Cerebellar cortex (tissue), 1 donor: ENCODE results near the gene PEAR1.

ENCODE experiments used
- DNase-seq: peaks from one replicate; pipeline ENCODE4 v3.0.0-alpha.2; 2015; ENCODE audit warnings: low spot score

Gene PEAR1, protein sequence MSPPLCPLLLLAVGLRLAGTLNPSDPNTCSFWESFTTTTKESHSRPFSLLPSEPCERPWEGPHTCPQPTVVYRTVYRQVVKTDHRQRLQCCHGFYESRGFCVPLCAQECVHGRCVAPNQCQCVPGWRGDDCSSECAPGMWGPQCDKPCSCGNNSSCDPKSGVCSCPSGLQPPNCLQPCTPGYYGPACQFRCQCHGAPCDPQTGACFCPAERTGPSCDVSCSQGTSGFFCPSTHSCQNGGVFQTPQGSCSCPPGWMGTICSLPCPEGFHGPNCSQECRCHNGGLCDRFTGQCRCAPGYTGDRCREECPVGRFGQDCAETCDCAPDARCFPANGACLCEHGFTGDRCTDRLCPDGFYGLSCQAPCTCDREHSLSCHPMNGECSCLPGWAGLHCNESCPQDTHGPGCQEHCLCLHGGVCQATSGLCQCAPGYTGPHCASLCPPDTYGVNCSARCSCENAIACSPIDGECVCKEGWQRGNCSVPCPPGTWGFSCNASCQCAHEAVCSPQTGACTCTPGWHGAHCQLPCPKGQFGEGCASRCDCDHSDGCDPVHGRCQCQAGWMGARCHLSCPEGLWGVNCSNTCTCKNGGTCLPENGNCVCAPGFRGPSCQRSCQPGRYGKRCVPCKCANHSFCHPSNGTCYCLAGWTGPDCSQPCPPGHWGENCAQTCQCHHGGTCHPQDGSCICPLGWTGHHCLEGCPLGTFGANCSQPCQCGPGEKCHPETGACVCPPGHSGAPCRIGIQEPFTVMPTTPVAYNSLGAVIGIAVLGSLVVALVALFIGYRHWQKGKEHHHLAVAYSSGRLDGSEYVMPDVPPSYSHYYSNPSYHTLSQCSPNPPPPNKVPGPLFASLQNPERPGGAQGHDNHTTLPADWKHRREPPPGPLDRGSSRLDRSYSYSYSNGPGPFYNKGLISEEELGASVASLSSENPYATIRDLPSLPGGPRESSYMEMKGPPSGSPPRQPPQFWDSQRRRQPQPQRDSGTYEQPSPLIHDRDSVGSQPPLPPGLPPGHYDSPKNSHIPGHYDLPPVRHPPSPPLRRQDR

DNA sequence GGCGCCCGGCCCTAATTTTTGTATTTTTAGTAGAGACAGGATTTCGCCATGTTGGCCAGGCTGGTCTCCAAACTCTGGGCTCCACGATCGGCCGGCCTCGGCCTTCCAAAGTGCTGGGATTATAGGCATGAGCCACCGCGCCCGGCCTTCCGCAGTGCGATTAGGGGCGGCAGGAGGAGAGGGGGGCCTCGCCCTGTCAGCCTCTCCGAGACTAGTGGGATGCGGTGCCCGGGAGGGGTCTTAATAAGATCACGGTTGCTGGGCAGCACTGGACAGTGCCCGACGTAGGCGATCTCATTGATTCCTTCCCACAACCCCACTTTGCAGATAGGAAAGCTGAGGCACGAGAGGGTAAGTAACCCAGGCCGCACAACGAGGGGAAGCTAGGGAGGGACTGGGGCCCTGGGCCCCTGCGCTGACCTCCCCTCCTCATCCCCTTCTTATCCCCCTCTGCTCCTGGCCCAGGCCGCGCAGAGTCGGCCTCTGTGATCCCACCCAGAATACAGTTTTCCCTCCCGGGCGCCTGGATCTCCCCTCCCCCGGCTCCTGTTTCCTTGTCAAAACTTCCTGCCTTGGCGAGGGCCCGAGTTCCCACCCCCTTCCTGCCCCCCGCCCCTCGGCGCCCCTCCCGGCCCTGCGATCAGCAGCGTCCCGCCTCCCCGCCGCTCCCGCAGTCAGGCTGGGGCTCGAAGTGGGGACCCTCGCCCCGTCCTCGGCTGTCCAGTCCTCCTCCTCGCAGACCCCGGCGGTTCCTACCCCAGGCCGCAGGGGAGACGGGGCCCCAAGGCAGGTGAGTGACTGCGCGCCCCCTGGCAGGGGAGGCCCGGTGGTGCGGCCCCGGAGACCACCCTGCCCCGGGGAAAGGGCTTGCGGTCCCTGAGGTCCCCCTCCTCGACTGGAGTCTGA lies at the start of gene PEAR1:
Gene PEAR1, plus strand, starts transcription at position 671 of the 906 bp plus-strand sequence. CDS start 10,209 bp downstream, outside the sequence.
- no peak for DNase-seq

DNA sequence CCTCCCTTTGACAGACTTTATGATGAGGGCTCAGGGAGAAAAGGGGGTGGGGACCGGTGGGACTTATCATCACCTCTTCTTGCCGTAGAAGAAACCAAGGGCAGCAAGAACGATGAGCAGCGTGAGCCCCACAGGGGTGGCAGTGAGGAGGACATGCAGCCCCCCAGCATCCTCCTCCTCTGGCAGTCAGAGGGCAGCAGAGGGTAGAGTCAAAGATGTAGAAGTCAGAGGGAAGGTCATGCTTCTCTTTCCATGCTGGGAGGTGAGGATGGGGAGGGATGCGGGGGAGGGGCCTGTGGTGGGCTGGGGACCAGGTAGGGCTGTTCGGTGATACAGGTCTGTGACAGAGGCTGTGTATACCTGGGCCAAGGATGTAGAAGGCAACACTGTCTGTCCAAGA lies 49.4 kb upstream of the PEAR1 start:
- DNase-seq, result no peak

DNA sequence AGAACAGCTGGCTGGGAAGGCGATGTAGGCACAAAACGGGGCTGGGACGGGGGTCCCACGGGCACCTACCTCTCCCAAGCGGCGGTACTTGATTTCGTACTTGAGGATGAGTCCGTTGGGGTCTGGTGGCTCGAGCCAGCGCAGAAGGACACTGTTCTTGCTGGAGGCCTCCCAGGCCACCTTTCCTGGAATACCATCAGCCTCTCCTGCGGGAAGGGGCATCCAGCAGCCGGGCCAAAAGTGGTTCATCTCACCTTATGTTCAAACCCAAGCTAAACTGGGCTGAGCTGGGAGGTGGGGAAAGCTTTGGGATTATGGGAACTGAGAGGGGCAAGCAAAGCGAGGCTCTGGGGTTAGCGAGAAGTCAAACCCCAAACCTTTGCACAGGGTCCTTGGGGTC lies 48.9 kb upstream of the PEAR1 start:
- no peak for DNase-seq

DNA sequence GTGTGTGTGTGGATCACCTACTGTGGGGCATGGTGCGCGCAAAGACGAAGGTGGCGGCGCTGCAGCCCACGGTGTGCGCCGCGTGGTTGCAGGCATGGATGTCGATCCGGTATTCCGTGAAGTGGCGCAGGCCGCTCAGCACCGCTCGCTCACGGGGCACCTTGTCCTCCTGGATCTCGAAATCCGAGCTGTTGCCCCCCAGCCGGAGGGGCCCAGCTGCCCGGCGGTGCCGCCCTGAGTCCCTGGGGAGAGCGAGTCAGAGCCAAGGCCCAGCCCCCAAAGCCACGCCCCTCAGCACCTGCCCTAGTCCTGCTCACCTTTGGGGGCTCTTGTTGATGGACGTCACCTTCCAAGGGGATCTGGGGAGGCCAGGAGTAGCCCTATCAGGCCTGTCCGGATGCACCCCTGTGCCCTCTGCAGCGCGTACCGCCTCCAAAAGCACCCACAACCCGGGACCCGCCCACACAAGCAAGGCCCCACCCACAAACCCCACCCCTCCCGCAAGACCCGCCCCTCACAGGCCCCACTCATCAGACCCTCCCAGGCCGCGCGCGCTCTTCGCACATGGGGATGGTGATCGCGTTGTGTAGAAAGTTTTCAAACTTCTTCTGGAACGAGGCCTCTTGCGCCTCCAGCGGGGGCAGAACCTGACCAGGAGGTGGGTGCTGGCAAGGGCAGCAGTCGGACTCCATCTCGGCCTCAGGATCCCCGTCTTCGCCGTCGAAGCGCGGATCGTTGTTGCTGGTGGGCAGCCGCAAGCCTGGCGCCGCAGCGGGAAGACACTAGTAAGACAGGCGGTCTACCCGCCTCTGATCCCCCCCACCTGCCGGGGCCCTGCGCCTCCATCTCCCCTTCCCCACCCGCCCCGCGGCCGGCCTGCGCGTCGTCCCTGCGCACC lies 48.2 kb upstream of the PEAR1 start:
- no peak for DNase-seq

DNA sequence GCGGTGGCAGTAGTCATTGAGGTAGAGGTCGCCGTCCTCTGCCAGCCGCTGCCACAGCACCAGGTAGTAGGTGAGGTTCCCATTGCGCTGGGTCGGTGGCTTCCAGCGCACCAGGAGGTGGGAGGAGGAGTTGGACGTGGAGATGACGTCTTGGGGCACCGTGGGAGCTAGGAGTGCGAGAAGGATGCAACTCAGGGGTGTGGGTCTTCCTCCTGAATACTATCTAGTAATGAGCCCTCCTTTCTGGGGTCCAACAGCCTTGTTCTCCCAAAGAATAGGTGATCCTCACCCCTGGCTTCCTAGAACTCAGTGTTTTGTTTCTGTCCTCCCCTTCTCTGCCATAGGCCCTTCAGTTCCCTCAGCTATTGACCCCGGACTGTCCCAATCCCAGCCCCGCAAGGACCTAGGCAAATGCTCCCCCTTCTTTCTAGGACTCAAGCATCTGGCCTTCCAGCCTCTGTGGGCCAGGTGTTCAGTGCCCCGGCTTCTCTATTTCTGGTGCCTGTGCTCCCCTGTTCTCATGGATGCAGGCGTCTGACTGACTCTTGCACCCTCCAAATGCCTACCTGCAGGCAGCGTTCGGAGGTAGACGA lies 47.5 kb upstream of the PEAR1 start:
- DNase-seq, result no peak

DNA sequence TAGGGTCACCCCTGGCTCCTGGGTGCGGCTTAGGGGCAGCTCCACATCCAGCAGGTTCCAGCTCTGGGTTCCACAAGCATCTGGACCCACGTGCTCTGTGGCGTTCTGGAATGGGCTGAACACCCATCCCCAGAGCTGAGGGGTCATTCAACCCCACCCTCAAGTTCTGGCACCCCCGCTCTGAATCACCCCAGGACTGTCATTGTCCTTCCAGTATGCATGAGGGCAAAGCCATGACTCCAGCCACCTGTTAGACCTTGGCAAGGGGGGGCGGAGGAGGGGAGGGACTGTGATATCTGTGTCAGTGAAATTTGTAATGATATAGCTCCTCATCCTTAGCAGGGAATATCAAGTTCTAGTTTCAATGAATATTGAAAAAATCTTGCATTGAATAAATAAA lies 46.9 kb upstream of the PEAR1 start:
- DNase-seq, result no peak

DNA sequence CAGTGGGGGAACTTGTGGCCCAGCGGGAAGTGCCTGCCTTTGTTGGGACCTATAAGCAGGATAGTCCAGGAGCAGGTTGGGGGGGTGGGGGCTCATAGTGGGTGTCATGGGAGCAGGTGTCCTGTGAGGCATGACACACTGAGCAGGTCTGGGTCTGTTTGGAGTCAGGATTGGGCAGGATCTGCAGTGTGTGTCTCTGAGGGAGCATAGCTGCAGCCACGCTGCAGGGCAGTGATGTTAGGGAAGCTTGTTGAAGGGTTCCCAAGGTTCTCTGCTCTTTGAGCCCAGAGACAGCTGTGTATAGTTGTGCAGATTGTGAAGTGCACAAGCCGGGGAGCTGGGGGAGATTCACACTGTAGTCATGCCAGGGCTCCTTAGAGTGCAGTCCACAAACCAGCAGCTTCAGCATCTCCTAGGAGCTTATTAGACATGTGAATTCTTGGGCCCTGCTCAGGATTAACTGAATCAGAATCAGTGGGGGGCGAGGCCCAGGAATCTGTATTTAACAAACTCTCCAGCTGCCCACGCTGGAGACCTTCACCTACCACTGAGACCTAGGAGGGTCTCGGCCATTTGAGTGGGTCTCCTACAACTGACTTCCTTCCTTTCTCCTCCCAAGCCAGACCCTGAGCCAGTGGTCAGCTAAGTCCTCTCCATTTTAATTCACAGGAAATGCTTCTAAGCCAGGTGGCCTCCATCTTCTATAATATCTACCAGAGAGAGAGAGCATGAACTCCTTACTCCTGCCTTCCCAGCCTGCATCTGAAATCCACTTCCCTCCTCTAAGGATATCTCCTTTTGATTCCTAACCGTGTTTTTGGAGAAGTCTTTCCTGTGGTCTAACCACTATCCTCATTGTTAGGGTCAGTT lies 45.7 kb upstream of the PEAR1 start:
- no peak for DNase-seq

DNA sequence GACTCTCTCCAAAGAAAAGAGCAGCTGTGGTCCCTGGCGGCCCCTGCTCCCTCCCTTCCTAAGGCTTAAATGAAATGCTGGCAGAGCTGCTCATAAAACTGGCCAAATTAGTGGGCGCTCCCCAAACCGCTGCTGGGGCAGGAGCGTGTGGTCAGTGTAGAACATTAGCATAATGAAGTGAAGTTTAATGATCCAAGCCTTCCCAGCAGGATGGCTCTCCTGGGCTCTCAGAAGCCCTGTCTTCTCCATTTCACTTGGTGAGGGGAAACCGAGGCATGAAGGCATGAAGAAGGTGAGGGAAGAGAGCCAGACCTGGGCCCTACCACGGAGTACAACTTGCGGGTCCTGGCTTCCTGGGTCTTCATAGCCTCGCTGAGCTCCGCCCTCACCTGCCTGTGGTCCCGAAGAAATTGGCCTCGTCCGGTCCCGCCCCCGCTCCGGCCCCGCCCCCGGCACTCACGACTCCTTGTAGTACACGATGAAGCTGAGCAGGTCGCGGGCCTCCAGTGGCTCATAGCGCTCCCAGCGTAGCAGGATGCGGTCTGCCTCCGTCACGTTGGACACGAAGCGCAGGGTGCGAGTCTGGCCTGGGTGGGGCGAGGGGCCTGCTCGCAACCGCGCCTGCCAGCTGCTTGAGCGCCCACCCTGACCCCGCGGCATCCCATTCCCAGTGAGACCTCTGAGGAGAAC lies 44.9 kb upstream of the PEAR1 start:
- no peak for DNase-seq

DNA sequence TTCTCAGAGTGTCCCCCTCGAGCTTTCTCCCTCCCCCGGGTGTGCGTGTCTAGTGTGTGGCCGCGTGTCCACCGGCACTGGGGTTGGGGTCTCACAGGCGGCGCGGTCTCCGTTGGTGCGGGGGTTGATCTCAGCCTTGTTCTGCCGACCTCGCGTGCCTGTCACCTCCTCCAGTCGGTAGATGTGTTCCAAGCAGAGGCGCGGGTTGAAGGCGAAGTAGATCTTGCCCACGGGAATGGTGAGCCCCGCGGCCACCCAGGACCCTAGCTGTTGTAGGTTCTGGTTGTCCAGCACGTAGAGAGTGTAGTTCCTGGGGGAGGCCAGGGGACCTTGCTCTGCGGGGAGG lies 44.4 kb upstream of the PEAR1 start:
- no peak for DNase-seq

DNA sequence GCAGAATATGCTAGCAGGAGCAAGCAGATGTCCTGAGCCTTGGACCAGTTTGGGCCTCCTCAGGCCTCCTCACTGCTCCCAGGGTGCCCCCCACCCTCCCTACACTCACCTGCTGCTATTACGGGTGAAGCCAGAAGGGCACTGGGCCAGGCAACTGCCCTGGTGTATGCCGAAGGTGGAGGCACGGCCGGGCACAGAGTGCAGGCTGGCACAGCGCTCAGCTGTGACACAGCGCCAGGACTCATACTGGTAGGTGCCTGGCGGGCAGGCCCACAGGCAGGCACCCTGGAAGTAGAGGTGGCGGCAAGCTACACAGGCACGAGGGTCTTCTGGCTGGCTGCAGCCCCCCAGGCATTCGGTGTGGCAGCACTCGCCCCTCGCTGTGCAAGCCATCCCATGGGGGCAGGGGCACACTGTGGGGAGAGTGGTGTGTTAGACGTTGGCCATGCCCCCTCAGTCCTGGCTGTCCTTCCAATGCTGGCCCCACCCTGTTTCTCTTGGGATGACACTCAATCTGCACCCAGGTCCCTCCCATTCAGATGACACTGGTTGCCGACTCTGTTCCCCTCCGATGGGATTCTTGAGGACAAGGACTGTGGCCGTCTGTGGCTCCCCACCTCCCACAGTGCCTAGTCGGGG lies 41.6 kb upstream of the PEAR1 start:
- peak; percentile 48 for DNase-seq

DNA sequence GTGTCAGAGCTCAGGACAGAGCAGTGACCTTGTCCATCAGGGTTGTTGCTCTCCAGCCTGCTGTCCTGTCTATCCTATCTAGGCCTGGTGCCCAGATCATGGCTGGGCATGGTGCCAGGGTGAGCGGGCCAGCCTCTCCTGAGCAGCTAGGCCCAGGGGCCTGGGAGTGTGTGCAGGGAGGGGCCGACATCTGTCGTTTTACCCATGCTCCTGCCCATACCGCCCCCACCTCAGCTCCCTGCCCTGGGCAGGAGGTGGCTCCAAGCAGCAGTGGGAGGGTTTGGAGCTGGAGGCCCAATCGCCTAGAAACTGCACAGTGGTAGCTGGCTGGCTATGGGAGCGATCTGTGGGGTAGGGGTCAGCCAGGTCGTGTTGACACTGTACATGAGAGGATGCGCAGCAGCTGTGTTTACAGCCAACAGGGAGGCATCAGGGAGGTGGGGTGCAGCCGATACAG lies 41.1 kb upstream of the PEAR1 start:
- peak; percentile 82 for DNase-seq

DNA sequence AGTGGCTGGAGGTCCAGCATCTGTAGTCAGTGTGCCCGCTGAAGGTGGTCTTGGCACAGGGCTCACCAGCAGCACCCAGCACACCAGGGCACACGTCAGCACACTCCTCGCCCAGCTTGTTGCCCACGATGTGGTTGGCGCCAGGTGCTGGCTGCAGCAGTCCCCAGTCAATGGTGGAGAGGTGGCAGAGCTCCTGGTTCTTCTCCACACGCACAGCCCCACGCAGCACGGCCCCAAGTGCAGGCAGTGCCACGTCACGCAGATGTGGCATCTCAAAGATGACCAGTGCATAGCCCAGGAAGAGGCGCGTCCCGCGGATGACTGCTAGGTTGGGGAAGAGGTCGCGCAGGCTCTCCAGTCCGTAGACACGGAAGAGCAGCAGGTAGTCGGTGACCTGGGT lies 39.8 kb upstream of the PEAR1 start:
- DNase-seq, result no peak

DNA sequence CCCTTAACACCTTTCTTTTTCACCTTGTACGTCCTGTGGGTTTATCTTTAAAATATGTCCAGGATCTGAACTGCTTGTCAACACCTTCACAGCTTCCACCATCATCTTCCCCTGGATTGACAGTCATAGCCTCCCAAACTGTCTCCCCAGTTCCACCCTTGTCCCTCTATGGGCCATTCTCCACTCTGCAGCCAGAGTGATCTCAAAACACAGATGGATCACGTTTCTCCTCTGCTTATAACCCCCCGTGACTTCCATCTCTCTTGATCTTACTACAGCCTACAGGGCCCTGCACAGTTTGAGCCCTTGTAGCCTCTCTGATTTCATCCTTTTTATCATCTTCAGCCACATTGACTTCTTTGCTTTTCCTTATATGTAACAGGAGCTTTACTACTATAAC lies 38.9 kb upstream of the PEAR1 start:
- no peak for DNase-seq

DNA sequence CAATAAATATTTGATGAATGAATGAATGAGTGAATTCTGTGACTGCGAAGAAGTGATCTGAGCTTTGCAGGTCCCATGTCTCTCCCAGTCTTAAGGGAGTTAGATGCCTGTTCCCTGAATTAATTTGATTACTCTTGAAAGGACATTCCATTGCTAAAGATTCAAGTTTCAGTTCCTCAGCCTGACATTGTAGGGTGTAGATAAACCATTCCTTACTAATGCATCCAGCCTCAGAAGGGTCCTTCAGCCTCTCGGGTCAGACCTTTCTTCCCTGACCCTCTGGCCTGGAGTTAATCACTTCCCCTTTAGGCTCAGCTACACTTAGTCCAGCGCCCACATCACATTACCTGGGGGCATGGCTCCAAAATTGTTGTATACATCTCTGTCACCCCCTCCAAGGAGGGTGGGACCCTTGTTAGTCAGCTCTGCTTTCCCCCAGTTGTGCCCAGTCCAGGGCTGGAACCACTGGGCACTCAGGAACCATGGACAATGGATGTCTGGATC lies 37.2 kb upstream of the PEAR1 start:
- no peak for DNase-seq

DNA sequence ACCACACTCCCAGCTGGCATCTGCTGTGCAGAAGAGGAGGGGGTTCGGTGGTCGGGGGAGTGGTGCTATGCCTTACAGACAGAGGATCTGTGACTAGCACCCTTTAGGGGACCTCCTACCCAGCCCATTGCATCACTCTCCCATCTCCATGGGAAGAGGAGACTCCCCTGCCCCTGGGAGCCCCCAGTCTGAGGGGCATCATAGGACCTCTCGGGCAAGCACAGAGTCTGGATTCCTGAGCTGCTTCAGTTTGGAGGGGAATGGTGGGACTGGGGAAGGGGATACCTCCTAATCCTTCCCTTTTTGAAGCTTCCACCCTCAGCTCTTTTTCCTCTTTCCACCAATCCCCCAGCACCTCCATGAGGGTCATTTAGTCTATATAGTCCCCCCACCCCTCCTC lies 36.0 kb upstream of the PEAR1 start:
- DNase-seq, result no peak

DNA sequence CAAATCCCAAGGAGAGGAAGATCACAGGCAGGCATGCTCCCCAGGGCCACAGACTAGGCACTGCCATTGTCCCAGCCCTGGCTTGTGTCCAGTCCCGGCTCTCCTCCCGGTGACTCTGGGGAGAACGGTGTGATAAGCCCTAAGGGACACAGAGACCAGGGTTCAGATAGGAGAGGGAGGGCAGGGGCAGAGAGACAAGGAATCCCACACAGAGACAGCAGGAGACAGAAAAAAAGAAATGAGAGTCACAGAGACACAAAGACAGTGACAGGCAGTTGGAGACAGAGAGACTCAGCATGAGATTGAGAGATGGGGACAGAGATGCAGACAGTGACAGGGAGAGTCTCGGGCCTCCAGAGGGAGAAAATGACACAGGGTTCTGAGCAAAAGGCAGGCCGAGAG lies 35.0 kb upstream of the PEAR1 start:
- no peak for DNase-seq

DNA sequence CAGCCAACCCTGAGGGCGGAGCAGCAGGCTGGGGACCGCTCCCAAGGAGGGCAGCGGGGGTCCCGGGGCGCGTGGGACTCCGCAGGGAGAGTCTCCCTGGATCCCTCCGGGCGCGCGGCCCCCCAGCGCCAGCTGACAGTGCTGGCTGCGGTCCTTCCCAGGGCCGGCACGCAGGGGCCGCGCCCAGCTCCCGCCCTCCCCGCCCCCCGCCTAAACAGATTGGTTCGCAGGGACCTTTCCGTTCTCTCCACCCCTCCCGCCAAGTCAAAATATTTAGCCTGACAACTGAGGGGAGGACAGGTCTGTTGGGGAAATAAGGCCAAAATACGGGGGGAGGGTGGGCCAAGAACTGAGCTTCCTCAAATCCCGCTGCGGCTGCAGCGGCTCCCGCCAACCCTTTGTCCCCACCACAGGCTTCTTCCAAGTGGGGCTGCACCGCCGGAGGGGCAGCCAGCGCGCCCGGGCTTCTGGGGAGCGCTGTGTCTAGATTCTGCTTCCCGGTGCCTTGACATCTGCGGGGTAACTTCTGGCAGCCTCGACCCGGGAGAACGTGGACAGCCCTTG lies 34.5 kb upstream of the PEAR1 start, which contains the start of gene INSRR:
Gene INSRR, minus strand, starts transcription at position 159 of the 564 bp plus-strand sequence. CDS start 496 bp downstream, outside the sequence.
- DNase-seq, result no peak
